BLaER1 treated with 17β-estradiol and CSF1 and Interleukin-3, amounts not matched to agents 10 nM and 100 nM (cell line): ENCODE data around the gene GCLM.
A peak's percentile ranks its signal among the peaks of the same experiment; 100 is the strongest.

Experiments
- H3K27ac ChIP-seq, 11 experiments: shearing (Covaris generic); formaldehyde crosslinking; 2 replicates each; pipeline ENCODE4 v1.8.1; 2022
- H3K27me3 ChIP-seq, 11 experiments: shearing (Covaris generic); formaldehyde crosslinking; 2 replicates each; pipeline ENCODE4 v1.8.1; 2022
- H3K36me3 ChIP-seq, 11 experiments: shearing (Covaris generic); formaldehyde crosslinking; 2 replicates each; pipeline ENCODE4 v1.8.1; 2022
- H3K4me1 ChIP-seq, 10 experiments: shearing (Covaris generic); formaldehyde crosslinking; 2 replicates each; pipeline ENCODE4 v1.8.1; 2022
- H3K4me2 ChIP-seq, 11 experiments: shearing (Covaris generic); formaldehyde crosslinking; 2 replicates each; pipeline ENCODE4 v1.8.1; 2022
- H3K4me3 ChIP-seq, 10 experiments: shearing (Covaris generic); formaldehyde crosslinking; 2 replicates each; pipeline ENCODE4 v1.8.1; 2022
- H3K9ac ChIP-seq, 11 experiments: shearing (Covaris generic); formaldehyde crosslinking; 2 replicates each; pipeline ENCODE4 v1.8.1; 2022
- H3K9me3 ChIP-seq, 11 experiments: shearing (Covaris generic); formaldehyde crosslinking; replicated peaks in 1 of 11; 2 replicates each; pipeline ENCODE4 v1.8.1; 2022
- H4K20me1 ChIP-seq, 11 experiments: shearing (Covaris generic); formaldehyde crosslinking; 2 replicates each; pipeline ENCODE4 v1.8.1; 2022
- Cebpa-rat ChIP-seq, 11 experiments: shearing (Covaris generic); IDR thresholded peaks; 2 replicates each; pipeline ENCODE4 v1.8.1; 2022

Gene GCLM

DNA sequence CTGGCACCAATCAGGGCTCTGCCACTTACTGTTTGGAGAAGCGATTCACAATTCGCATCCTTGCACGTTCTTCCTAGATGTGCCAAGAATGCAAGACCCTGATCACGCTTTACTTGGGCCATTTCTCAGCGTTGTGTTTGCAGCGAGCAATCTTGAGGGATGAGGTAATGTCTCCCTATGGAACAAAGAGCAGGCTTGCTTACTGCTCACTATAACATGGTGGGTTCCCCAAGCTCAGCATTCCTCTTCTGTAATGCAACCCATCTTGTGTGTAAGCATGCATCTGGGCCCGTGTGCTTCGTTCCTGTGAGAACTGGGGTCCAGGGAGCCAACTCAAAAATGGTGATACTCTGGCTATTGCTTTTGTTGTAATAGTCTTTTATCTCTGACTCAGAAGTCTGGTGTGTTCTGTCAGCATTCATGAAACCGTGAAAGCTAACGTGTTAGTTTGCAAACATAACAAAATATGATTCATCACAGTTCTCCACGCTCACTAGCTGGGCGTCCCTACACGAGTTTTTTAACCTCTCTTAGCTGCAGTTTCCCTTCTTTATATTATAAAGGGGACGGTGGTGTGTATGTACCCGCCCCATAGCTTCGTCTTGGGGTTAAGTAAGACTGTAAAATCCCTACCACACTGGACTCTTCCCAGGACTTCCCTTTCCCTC is 63.6 kb downstream of the GCLM start:
- Histone ChIP-seq H3K36me3 (peaks cover 0 to 7% (median 0%) of the 10 kb centered on the region in 11 experiments; a peak in 1 of 22 replicates), H3K9me3 (peaks cover 0 to 12% (median 10%) of the 10 kb centered on the region in 11 experiments; a peak in 14 of 22 replicates), H4K20me1 (no peaks in the 10 kb centered on the region), H3K9ac (peak overlapping the region; percentile 92 to 99 (median 95)), H3K27ac (peak overlapping the region; percentile 88 to 99 (median 98)), H3K4me1 (peaks cover 56 to 67% (median 63%) of the 10 kb centered on the region in 10 experiments), H3K4me2 (peak overlapping the region; percentile 82 to 98 (median 87)), H3K4me3 (peak overlapping the region; percentile 71 to 82 (median 76)), H3K27me3 (no peaks in the 10 kb centered on the region)
- TF ChIP-seq Cebpa-rat (IDR thresholded peaks at IDR 0.05), result no peak

DNA sequence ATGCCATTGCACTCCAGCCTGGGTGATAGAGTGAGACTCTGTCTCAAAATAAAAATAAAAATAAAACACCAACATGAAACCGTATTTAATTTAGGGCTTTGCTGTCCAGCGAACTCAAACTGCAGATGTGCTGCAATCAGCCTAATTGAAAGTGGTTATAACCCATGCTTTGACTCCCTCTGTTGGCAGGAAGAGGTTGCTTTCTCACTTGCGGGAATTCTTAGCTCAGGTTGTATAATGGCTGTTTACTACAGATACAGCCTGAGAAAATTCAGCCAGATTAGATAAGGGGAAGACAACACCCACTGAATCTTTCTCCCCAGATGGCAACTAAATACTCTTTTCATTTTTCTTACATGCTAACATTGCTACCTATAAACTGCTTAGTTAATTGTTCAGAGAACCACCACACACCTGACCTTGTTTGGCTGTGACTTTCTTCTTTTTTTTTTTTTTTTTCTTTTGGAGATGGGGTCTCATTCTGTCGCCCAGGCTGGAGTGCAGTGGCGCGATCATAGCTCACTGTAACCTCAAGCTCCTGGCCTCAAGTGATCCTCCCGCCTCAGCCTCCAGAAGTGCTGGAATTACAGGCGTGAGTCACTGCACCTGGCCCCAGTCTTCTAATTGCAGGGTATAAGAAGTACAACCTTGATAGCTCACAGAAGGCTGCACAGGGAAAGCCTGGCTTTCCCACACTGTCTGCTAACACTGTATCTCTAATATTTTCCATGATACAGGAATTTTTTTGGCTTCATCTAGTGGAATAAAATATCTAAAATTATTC is 64.8 kb downstream of the GCLM start:
- Histone ChIP-seq H3K9ac (peak overlapping the region; percentile 49 to 99 (median 73); a peak in 21 of 22 replicates), H3K9me3 (peaks cover 0 to under 1% (median 0%) of the 10 kb centered on the region in 11 experiments; a peak in 1 of 22 replicates), H3K4me1 (peaks cover 68 to 77% (median 74%) of the 10 kb centered on the region in 10 experiments), H3K4me3 (peak overlapping the region in 2 of 10 experiments; percentile 59 to 76; a peak in 4 of 20 replicates), H3K27ac (peak overlapping the region; percentile 26 to 99 (median 88); a peak in 21 of 22 replicates), H4K20me1 (no peaks in the 10 kb centered on the region), H3K27me3 (no peaks in the 10 kb centered on the region), H3K36me3 (no peaks in the 10 kb centered on the region), H3K4me2 (peak overlapping the region; percentile 67 to 98 (median 88))
- no peak for TF ChIP-seq Cebpa-rat (IDR thresholded peaks at IDR 0.05)

DNA sequence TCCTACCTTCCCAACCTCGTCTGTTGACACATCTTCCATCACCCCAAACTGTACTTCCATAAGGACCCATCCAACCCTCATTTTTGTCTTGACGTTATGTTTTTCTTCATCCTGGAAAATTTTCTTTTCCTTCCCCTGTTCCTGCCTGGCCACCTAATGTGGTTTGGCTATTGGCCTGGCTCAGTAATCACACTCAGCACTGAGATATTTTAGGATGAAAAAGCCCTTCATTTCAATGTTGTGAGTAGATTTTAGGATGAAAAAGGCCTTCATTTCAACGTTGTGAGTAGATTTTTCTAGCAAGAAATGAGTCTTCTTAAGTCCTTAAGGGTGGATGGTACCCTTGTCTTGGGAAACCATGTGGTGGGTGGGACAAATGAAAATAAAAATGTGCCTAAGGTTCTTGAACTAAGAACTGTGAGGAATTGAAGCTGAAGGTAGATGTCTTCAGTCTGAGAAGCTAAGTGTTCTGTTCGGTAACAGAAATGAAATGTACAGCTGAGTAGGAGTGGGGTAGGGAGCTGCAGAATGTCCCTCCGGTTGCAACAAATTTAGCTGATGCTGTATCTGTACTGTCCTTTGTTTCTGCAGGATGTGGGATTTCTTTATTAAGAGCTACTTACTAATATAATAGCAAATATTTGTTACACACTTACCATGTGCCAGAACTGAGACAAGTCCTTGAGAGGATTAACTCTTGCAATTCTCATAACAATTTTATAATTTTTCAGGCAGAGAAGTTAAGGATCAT is 66.3 kb downstream of the GCLM start:
- H3K36me3 ChIP-seq, result peaks cover 0 to 7% (median 0%) of the 10 kb centered on the region in 11 experiments; a peak in 5 of 22 replicates
- H3K27me3 ChIP-seq, result no peaks in the 10 kb centered on the region
- H3K27ac ChIP-seq, result peak overlapping the region; percentile 26 to 99 (median 88); a peak in 20 of 22 replicates
- peak overlapping the region in 2 of 10 experiments; percentile 35 to 76; a peak in 3 of 20 replicates for H3K4me3 ChIP-seq
- H4K20me1 ChIP-seq, result no peaks in the 10 kb centered on the region
- H3K9ac ChIP-seq, result peak overlapping the region; percentile 49 to 99 (median 73); a peak in 21 of 22 replicates
- peak overlapping the region; percentile 67 to 98 (median 88) for H3K4me2 ChIP-seq
- peaks cover 66 to 82% (median 78%) of the 10 kb centered on the region in 10 experiments for H3K4me1 ChIP-seq
- TF ChIP-seq Cebpa-rat (IDR thresholded peaks at IDR 0.05), result no peak
- H3K9me3 ChIP-seq, result peaks cover 0 to 8% (median 4%) of the 10 kb centered on the region in 11 experiments; a peak in 13 of 22 replicates

- Histone ChIP-seq H3K4me2 (peak overlapping the region; percentile 67 to 98 (median 88)), H3K27me3 (no peaks in the 10 kb centered on the region), H3K9me3 (peaks cover 0 to 19% (median 10%) of the 10 kb centered on the region in 11 experiments; a peak in 14 of 22 replicates), H3K4me1 (peaks cover 66 to 91% (median 87%) of the 10 kb centered on the region in 10 experiments), H3K27ac (peak overlapping the region; percentile 33 to 99 (median 88); a peak in 21 of 22 replicates), H3K4me3 (peak overlapping the region in 4 of 10 experiments; percentile 49 to 63 (median 52); a peak in 7 of 20 replicates), H3K9ac (peak overlapping the region in 10 of 11 experiments; percentile 67 to 99 (median 73); a peak in 19 of 22 replicates), H4K20me1 (no peaks in the 10 kb centered on the region), H3K36me3 (peaks cover 0 to 18% (median 0%) of the 10 kb centered on the region in 11 experiments; a peak in 5 of 22 replicates)
- TF ChIP-seq Cebpa-rat (IDR thresholded peaks at IDR 0.05), result no peak
Measured at GRCh38 chr1:93841771-93842170, 67.5 kb downstream of the GCLM start.

DNA sequence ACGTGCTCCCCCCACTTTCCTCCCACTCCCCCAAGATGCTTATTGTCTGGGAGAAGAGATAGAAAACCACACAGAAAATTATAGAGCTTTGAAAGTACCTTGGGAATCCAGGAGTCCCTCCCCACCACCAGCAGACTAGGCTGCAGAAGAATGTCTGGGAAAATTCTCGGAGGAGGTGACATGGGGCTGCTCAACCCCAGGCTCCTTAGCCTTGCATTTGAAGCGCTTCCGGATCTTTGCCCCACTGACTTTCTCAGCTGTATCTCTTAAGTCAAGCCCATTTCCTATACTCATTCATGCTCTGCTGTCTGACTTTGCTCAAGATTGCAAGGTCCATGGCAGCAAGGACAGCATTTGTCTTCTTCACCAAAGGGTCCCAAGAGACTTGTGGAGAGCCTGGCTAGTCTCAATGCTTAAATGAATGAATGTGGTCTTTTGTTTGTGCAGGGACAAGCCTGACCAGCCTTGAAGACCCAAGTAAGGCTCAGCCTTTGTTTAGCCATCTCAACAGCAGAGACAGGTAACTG is 68.2 kb downstream of the GCLM start:
- peak overlapping the region in 10 of 11 experiments; percentile 67 to 99 (median 73); a peak in 20 of 22 replicates for H3K9ac ChIP-seq
- H3K27me3 ChIP-seq, result no peaks in the 10 kb centered on the region
- peak overlapping the region in 8 of 10 experiments; percentile 6 to 63 (median 50); a peak in 12 of 20 replicates for H3K4me3 ChIP-seq
- H3K4me1 ChIP-seq, result peaks cover 65 to 96% (median 87%) of the 10 kb centered on the region in 10 experiments
- peaks cover 3 to 26% (median 15%) of the 10 kb centered on the region in 11 experiments; a peak in 20 of 22 replicates for H3K9me3 ChIP-seq
- H3K36me3 ChIP-seq, result peaks cover 0 to 18% (median 3%) of the 10 kb centered on the region in 11 experiments; a peak in 7 of 22 replicates
- no peaks in the 10 kb centered on the region for H4K20me1 ChIP-seq
- H3K27ac ChIP-seq, result peak overlapping the region; percentile 33 to 99 (median 88); a peak in 21 of 22 replicates
- H3K4me2 ChIP-seq, result peak overlapping the region; percentile 67 to 98 (median 88)
- TF ChIP-seq Cebpa-rat (IDR thresholded peaks at IDR 0.05), result peak in 5 of 11 experiments; percentile 10 to 84 (median 44); a peak in 5 of 22 replicates

- Histone ChIP-seq H3K4me2 (peak overlapping the region; percentile 67 to 98 (median 88); a peak in 21 of 22 replicates), H3K9ac (peak overlapping the region in 10 of 11 experiments; percentile 49 to 99 (median 73); a peak in 18 of 22 replicates), H3K27ac (peak overlapping the region; percentile 33 to 99 (median 88); a peak in 21 of 22 replicates), H3K9me3 (peaks cover 14 to 39% (median 28%) of the 10 kb centered on the region in 11 experiments), H3K4me1 (peaks cover 53 to 86% (median 75%) of the 10 kb centered on the region in 10 experiments), H4K20me1 (no peaks in the 10 kb centered on the region), H3K36me3 (peaks cover 0 to 31% (median 4%) of the 10 kb centered on the region in 11 experiments; a peak in 7 of 22 replicates), H3K4me3 (peak overlapping the region in 3 of 10 experiments; percentile 51 to 63 (median 52); a peak in 4 of 20 replicates), H3K27me3 (no peaks in the 10 kb centered on the region)
- no peak for TF ChIP-seq Cebpa-rat (IDR thresholded peaks at IDR 0.05)
Measured at GRCh38 chr1:93839753-93840152, 69.5 kb downstream of the GCLM start.

DNA sequence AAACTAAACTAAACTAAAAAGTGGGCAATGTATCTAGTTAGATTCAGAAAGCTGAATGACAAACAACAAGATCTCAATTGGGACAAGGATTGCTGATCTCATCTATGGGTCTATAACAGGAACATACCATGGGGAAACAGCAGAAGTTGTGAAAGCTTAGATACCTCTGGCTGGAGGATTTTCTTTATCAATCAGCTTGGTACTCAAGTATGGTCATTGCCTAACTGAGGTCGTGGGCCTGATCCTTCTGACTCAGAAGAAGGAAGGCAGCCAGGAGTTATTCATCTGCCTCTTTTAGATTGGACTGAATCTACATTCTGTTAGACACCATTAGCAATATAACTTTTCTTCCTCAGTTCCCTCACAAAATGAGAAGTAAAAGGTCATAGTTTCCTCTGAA is 69.9 kb downstream of the GCLM start:
- peaks cover 48 to 81% (median 71%) of the 10 kb centered on the region in 10 experiments for H3K4me1 ChIP-seq
- no peaks in the 10 kb centered on the region for H3K27me3 ChIP-seq
- no peaks in the 10 kb centered on the region for H4K20me1 ChIP-seq
- H3K27ac ChIP-seq, result peak overlapping the region; percentile 33 to 99 (median 88); a peak in 21 of 22 replicates
- peak overlapping the region; percentile 67 to 98 (median 88); a peak in 19 of 22 replicates for H3K4me2 ChIP-seq
- peaks cover 19 to 44% (median 32%) of the 10 kb centered on the region in 11 experiments for H3K9me3 ChIP-seq
- peak in 10 of 11 experiments; percentile 14 to 96 (median 75); a peak in 15 of 22 replicates for TF ChIP-seq Cebpa-rat (IDR thresholded peaks at IDR 0.05)
- no peak overlapping the region for H3K4me3 ChIP-seq
- peak overlapping the region; percentile 22 to 99 (median 73); a peak in 18 of 22 replicates for H3K9ac ChIP-seq
- H3K36me3 ChIP-seq, result peaks cover 0 to 35% (median 4%) of the 10 kb centered on the region in 11 experiments; a peak in 8 of 22 replicates
